HG03066 (cell line): ENCODE results near the gene MGAT3.

Experiments used
- ATAC-seq: cut with Tn5 transposase; IDR thresholded peaks from one replicate; pipeline ENCODE4 v1.9.1; 2021; ENCODE audit warnings: low read depth; ENCODE audit not compliant: unreplicated experiment

The MGAT3 gene

GRCh38 chr22:39524753-39525657, 68.2 kb downstream of the MGAT3 start:
- no peak for ATAC-seq

GRCh38 chr22:39525658-39525975, 68.8 kb downstream of the MGAT3 start:
- no peak for ATAC-seq

- no peak for ATAC-seq
Observed at GRCh38 chr22:39526736-39527171, 69.9 kb downstream of the MGAT3 start.

GRCh38 chr22:39527481-39527961, 70.7 kb downstream of the MGAT3 start:
- no peak for ATAC-seq

GRCh38 chr22:39528080-39528661, 71.4 kb downstream of the MGAT3 start:
- ATAC-seq = no peak

GRCh38 chr22:39528681-39529486, 72.1 kb downstream of the MGAT3 start:
- no peak for ATAC-seq

- no peak for ATAC-seq
Observed at GRCh38 chr22:39529487-39529851, 72.7 kb downstream of the MGAT3 start.

GRCh38 chr22:39530116-39530515, 73.3 kb downstream of the MGAT3 start:
- ATAC-seq = no peak

GRCh38 chr22:39530692-39531331, 74.0 kb downstream of the MGAT3 start:
- ATAC-seq = no peak

GRCh38 chr22:39532215-39533073, 75.6 kb downstream of the MGAT3 start, which contains the start of gene RPS19BP1:
TSS of gene RPS19BP1 (minus strand) at chr22:39532748. CDS start at chr22:39532738, 10 bp downstream.
- ATAC-seq = peak; percentile 79

GRCh38 chr22:39534092-39534506, 77.3 kb downstream of the MGAT3 start:
- ATAC-seq = no peak

- ATAC-seq = no peak
Observed at GRCh38 chr22:39534591-39535356, 78.0 kb downstream of the MGAT3 start.

GRCh38 chr22:39535357-39535725, 78.5 kb downstream of the MGAT3 start:
- no peak for ATAC-seq

GRCh38 chr22:39535831-39536449, 79.1 kb downstream of the MGAT3 start:
- ATAC-seq = no peak

GRCh38 chr22:39536711-39537110, 79.9 kb downstream of the MGAT3 start:
- no peak for ATAC-seq

- ATAC-seq = no peak
Observed at GRCh38 chr22:39537975-39538374, 81.2 kb downstream of the MGAT3 start.
